GM23338 (cell line): ENCODE results near the gene EPHB3.

ENCODE experiments used
- CREB1 ChIP-seq: fragments of 250-450 bp; sonication (Bioruptor Pico); IDR thresholded peaks from 2 replicates; pipeline ENCODE4 v1.5.0; 2020; ENCODE audit warnings: low read depth, mild to moderate bottlenecking, moderate library complexity
- CTCF ChIP-seq, 2 experiments: fragments of 200-600 bp in 1 of 2; sonication (generic) in 1 of 2; conservative IDR thresholded peaks; 2 replicates each; pipeline versions ENCODE4 v1.5.1 to v1.6.1; 2016 to 2017; ENCODE audit warnings: antibody characterized with exemption in 2 of 2, low read depth in 2 of 2, mild to moderate bottlenecking in 2 of 2, moderate library complexity in 1 of 2
- ETS1 ChIP-seq: IDR thresholded peaks from 2 replicates; pipeline ENCODE4 v1.6.1; 2016; ENCODE audit warnings: antibody characterized with exemption
- EZH2 ChIP-seq: fragments of 200-600 bp; sonication (generic); IDR thresholded peaks from one replicate; pipeline ENCODE4 v1.8.0; 2017; ENCODE audit warnings: antibody characterized with exemption, mild to moderate bottlenecking, low read depth; ENCODE audit not compliant: unreplicated experiment
- EZH2phosphoT487 ChIP-seq: fragments of 200-600 bp; sonication (generic); IDR thresholded peaks from one replicate; pipeline ENCODE4 v1.8.1; 2018; ENCODE audit warnings: antibody characterized with exemption; ENCODE audit not compliant: unreplicated experiment
- JUNB ChIP-seq: IDR thresholded peaks from one replicate; pipeline ENCODE4 v1.6.1; 2016; ENCODE audit warnings: antibody characterized with exemption; ENCODE audit not compliant: unreplicated experiment
- POLR2AphosphoS5 ChIP-seq: IDR thresholded peaks from 2 replicates; pipeline ENCODE4 v1.6.1; 2016; ENCODE audit warnings: antibody characterized with exemption, low read depth
- REST ChIP-seq: IDR thresholded peaks from one replicate; pipeline ENCODE4 v1.6.1; 2018; ENCODE audit warnings: antibody characterized with exemption; ENCODE audit not compliant: unreplicated experiment
- ZNF462 ChIP-seq: fragments of 250-450 bp; sonication (Bioruptor Pico); IDR thresholded peaks from 2 replicates; pipeline ENCODE4 v1.5.0; 2020; ENCODE audit warnings: mild to moderate bottlenecking, moderate library complexity

DNA sequence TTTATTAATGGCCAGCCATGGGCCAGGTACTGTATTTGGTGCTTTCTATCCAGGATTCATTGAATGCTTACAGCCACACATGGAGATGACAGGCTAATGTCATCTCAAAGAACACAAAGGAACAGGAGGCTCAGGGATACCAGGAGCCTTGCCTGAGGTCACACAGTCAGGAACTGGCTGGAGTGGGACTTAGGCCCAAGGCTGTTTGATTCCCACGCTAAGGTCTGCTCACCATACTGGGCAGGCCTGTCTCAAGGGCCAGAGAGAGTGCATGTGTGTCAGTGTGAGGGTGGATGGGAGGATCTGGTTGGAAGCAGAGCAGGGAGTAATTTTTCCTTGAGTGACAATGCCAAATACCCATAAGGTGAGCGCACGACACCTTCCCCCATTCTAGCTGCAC, 37.6 kb downstream of the EPHB3 start:
- no peak for TF ChIP-seq CTCF (conservative IDR thresholded peaks at IDR 0.05; ENCODE audit: low read depth in 2 of 2)
- TF ChIP-seq EZH2, result no peak
- TF ChIP-seq POLR2AphosphoS5, result no peak
- TF ChIP-seq CREB1 (CRISPR knock-in tag), result no peak
- no peak for TF ChIP-seq REST
- no peak for TF ChIP-seq EZH2phosphoT487
- TF ChIP-seq ETS1, result no peak
- no peak for TF ChIP-seq JUNB
- TF ChIP-seq ZNF462, result no peak
